GM12878 (cell line): ENCODE measurements around the gene FFAR3.

Experiments
- CTCF ChIP-seq, 3 experiments: IDR thresholded peaks in 2 of 3; conservative IDR thresholded peaks in 1 of 3; 2 replicates each; pipeline ENCODE4 v1.5.1; 2011; ENCODE audit warnings: low read depth in 3 of 3, low read length in 3 of 3, mild to moderate bottlenecking in 3 of 3, control low read depth in 2 of 3, moderate library complexity in 2 of 3, inconsistent platforms in 1 of 3, mixed read lengths in 1 of 3; ENCODE audit not compliant: control insufficient read depth in 2 of 3, insufficient read depth in 1 of 3; ENCODE audit errors: extremely low read depth in 1 of 3
- POLR2A ChIP-seq: IDR thresholded peaks from 2 replicates; pipeline ENCODE4 v1.6.1; 2011; ENCODE audit warnings: low read depth, mild to moderate bottlenecking, low read length
- REST ChIP-seq: IDR thresholded peaks from 2 replicates; pipeline ENCODE4 v1.6.1; 2012; ENCODE audit warnings: mild to moderate bottlenecking, low read depth, low read length
- TAF1 ChIP-seq: IDR thresholded peaks from 2 replicates; pipeline ENCODE4 v1.6.1; 2011; ENCODE audit warnings: mild to moderate bottlenecking, low read depth, low read length, borderline replicate concordance

- no peak for TF ChIP-seq REST
- TF ChIP-seq CTCF (IDR thresholded peaks at IDR 0.05 in 2 of 3, conservative IDR thresholded peaks at IDR 0.05 in 1 of 3; ENCODE audit: control insufficient read depth in 2 of 3, extremely low read depth in 1 of 3, insufficient read depth in 1 of 3, low read depth in 3 of 3, low read length in 3 of 3), result no peak
- no peak for TF ChIP-seq POLR2A
- no peak for TF ChIP-seq TAF1
Observed at GRCh38 chr19:35321291-35321690, 37.0 kb upstream of the FFAR3 start.
